Measurements from ENCODE around the gene HEXIM2.
"Not testable (repeated sequence)": the region's sequence is repeated elsewhere in the genome, so short reads cannot be mapped to it uniquely, and the experiment has no call there.

HEXIM2 gene

GRCh38 chr17:45161288-45162024 lies at the start of gene HEXIM2:
HEXIM2 (plus strand) TSS chr17:45161875; CDS start chr17:45162794, 919 bp downstream.
- peak; percentile 96 for DNase-seq (ENCODE audit: low read depth)

- DNase-seq (ENCODE audit: low read depth), result no peak
These were observed 48.9 kb upstream of the HEXIM2 start for GRCh38 chr17:45112559-45113423.

- DNase-seq (ENCODE audit: low read depth), result no peak
These were observed 48.3 kb upstream of the HEXIM2 start for GRCh38 chr17:45113424-45113754.

- DNase-seq (ENCODE audit: low read depth), result no peak
These were observed 47.4 kb upstream of the HEXIM2 start for GRCh38 chr17:45114117-45114932.

GRCh38 chr17:45115015-45115625 lies 46.6 kb upstream of the HEXIM2 start:
- no peak for DNase-seq (ENCODE audit: low read depth)

GRCh38 chr17:45115871-45116270 lies 45.8 kb upstream of the HEXIM2 start:
- no peak for DNase-seq (ENCODE audit: low read depth)

GRCh38 chr17:45116434-45117016 lies 45.1 kb upstream of the HEXIM2 start:
- no peak for DNase-seq (ENCODE audit: low read depth)

- DNase-seq (ENCODE audit: low read depth), result no peak
These were observed 44.3 kb upstream of the HEXIM2 start for GRCh38 chr17:45117334-45117733.

- no peak for DNase-seq (ENCODE audit: low read depth)
These were observed 43.6 kb upstream of the HEXIM2 start for GRCh38 chr17:45117848-45118646.

GRCh38 chr17:45118691-45119090 lies 43.0 kb upstream of the HEXIM2 start:
- no peak for DNase-seq (ENCODE audit: low read depth)

GRCh38 chr17:45119964-45120363 lies 41.7 kb upstream of the HEXIM2 start:
- DNase-seq (ENCODE audit: low read depth), result no peak

- no peak for DNase-seq (ENCODE audit: low read depth)
These were observed 41.1 kb upstream of the HEXIM2 start for GRCh38 chr17:45120558-45120957.

GRCh38 chr17:45121055-45121454 lies 40.6 kb upstream of the HEXIM2 start:
- no peak for DNase-seq (ENCODE audit: low read depth)

- DNase-seq (ENCODE audit: low read depth), result no peak
These were observed 38.5 kb upstream of the HEXIM2 start for GRCh38 chr17:45123076-45123770.

GRCh38 chr17:45123930-45124796 lies 37.5 kb upstream of the HEXIM2 start:
- DNase-seq (ENCODE audit: low read depth), result no peak

- not testable (repeated sequence) for DNase-seq (ENCODE audit: low read depth)
These were observed 36.9 kb upstream of the HEXIM2 start for GRCh38 chr17:45124797-45125122.

- DNase-seq (ENCODE audit: low read depth), result no peak
These were observed 36.2 kb upstream of the HEXIM2 start for GRCh38 chr17:45125509-45125908.

- DNase-seq (ENCODE audit: low read depth), result no peak
These were observed 34.5 kb upstream of the HEXIM2 start for GRCh38 chr17:45127207-45127547.

GRCh38 chr17:45127548-45128300 lies 34.0 kb upstream of the HEXIM2 start:
- no peak for DNase-seq (ENCODE audit: low read depth)
